IMR-90 (cell line): ENCODE results near the gene ANKRD13B. TPM values are rescaled to one million over a fixed set of nuclear protein-coding genes. Genes with fewer than 3 reads are reported as not detected.

ENCODE experiments used
- ATAC-seq: fragments of 200-7000 bp; cut with Tn5 transposase; 2 replicates; pipeline ENCODE4 v1.9.1; 2020; ENCODE audit warnings: low read depth, mild to moderate bottlenecking, moderate library complexity
- BruUV-seq: library from RNA; stranded (reverse); fragments of 400-500 nt; replicated peaks from 2 replicates; lab custom pipeline; 2021; lab: Mats Ljungman, UMichigan
- CTCF ChIA-PET: fragments of 300-600 bp; formaldehyde crosslinking; extraction: SDS; loops from one replicate; lab custom pipeline; 2021; ENCODE audit warnings: antibody characterized with exemption; lab: Yijun Ruan, JAX
- POLR2A ChIA-PET: fragments of 300-600 bp; sonication (Branson Sonifier 250); formaldehyde crosslinking; loops from one replicate; lab custom pipeline; 2022; ENCODE audit warnings: antibody characterized with exemption; ENCODE audit not compliant: unreplicated experiment; lab: Charles Lee
- DNase-seq: peaks from one replicate; pipeline ENCODE4 v3.0.0; 2013
- H2AFZ ChIP-seq: replicated peaks from 2 replicates; pipeline ENCODE3; 2013; ENCODE audit warnings: low read length, mild to moderate bottlenecking; ENCODE audit not compliant: poor library complexity
- H2AK5ac ChIP-seq: 2 replicates; pipeline ENCODE4 v1.6.1; 2013; ENCODE audit warnings: low read depth, low read length, inconsistent platforms
- H2AK9ac ChIP-seq: replicated peaks from 2 replicates; pipeline ENCODE3; 2013; ENCODE audit warnings: mild to moderate bottlenecking, low read depth, low read length, moderate library complexity; ENCODE audit not compliant: poor library complexity
- H2BK120ac ChIP-seq: 2 replicates; pipeline ENCODE4 v1.6.1; 2013; ENCODE audit warnings: low read depth, low read length, inconsistent platforms
- H2BK15ac ChIP-seq: 3 replicates; pipeline ENCODE4 v1.6.1; 2013; ENCODE audit warnings: low read depth, low read length, inconsistent platforms
- H2BK20ac ChIP-seq: 2 replicates; pipeline ENCODE4 v1.6.1; 2013; ENCODE audit warnings: low read depth, mild to moderate bottlenecking, inconsistent platforms, low read length, moderate library complexity
- H2BK5ac ChIP-seq: 2 replicates; pipeline ENCODE4 v1.6.1; 2013; ENCODE audit warnings: mild to moderate bottlenecking, low read depth, low read length, inconsistent platforms; ENCODE audit not compliant: poor library complexity, severe bottlenecking
- H3K14ac ChIP-seq: replicated peaks from 2 replicates; pipeline ENCODE4 v1.6.1; 2013; ENCODE audit warnings: low read depth, low read length, inconsistent platforms
- H3K18ac ChIP-seq: 2 replicates; pipeline ENCODE4 v1.6.1; 2013; ENCODE audit warnings: low read depth, low read length, control low read depth
- H3K23ac ChIP-seq: 2 replicates; pipeline ENCODE4 v1.6.1; 2013; ENCODE audit warnings: low read depth, low read length, inconsistent platforms
- H3K27ac ChIP-seq: 2 replicates; pipeline ENCODE4 v1.5.1; 2013; ENCODE audit warnings: mild to moderate bottlenecking, control low read depth, low read length; ENCODE audit not compliant: insufficient read depth
- H3K27me3 ChIP-seq: 2 replicates; pipeline ENCODE4 v1.6.1; 2013; ENCODE audit warnings: low read length; ENCODE audit not compliant: control insufficient read depth, insufficient read depth
- H3K36me3 ChIP-seq: 2 replicates; pipeline ENCODE4 v1.6.1; 2013; ENCODE audit warnings: low read length, mixed read lengths; ENCODE audit not compliant: control insufficient read depth, insufficient read depth
- H3K4ac ChIP-seq: 2 replicates; pipeline ENCODE4 v1.6.1; 2013; ENCODE audit warnings: low read depth, low read length, inconsistent platforms
- H3K4me1 ChIP-seq: 2 replicates; pipeline ENCODE4 v1.6.1; 2013; ENCODE audit warnings: low read length, mixed read lengths; ENCODE audit not compliant: control insufficient read depth, insufficient read depth
- H3K4me2 ChIP-seq: 2 replicates; pipeline ENCODE4 v1.6.1; 2013; ENCODE audit warnings: low read depth, mild to moderate bottlenecking, control low read depth, low read length, moderate library complexity
- H3K4me3 ChIP-seq: 2 replicates; pipeline ENCODE4 v1.5.1; 2013; ENCODE audit warnings: low read depth, mild to moderate bottlenecking, control low read depth, low read length, moderate library complexity; ENCODE audit not compliant: insufficient read depth
- H3K56ac ChIP-seq: 2 replicates; pipeline ENCODE4 v1.6.1; 2013; ENCODE audit warnings: low read length, inconsistent platforms; ENCODE audit not compliant: insufficient read depth; ENCODE audit errors: extremely low read depth
- H3K79me1 ChIP-seq, 2 experiments: 2 replicates each; pipeline ENCODE4 v1.6.1; 2013; ENCODE audit warnings: low read length in 2 of 2, inconsistent platforms in 1 of 2, low read depth in 1 of 2
- H3K9ac ChIP-seq: 2 replicates; pipeline ENCODE4 v1.6.1; 2013; ENCODE audit warnings: low read depth, low read length, control low read depth
- H3K9me1 ChIP-seq: 2 replicates; pipeline ENCODE4 v1.6.1; 2013; ENCODE audit warnings: low read length, inconsistent platforms; ENCODE audit not compliant: insufficient read depth
- H3K9me3 ChIP-seq: 2 replicates; pipeline ENCODE4 v1.6.1; 2013; ENCODE audit warnings: low read length; ENCODE audit not compliant: control insufficient read depth, insufficient read depth
- H4K20me1 ChIP-seq: 2 replicates; pipeline ENCODE4 v1.6.1; 2013; ENCODE audit warnings: low read length, inconsistent platforms; ENCODE audit not compliant: insufficient read depth
- H4K5ac ChIP-seq: 2 replicates; pipeline ENCODE4 v1.6.1; 2013; ENCODE audit warnings: mild to moderate bottlenecking, low read depth, low read length, control low read depth
- H4K8ac ChIP-seq, 2 experiments: 2 replicates each; pipeline ENCODE4 v1.6.1; 2013; ENCODE audit warnings: low read depth in 2 of 2, low read length in 2 of 2, control low read depth in 1 of 2, inconsistent platforms in 1 of 2
- H4K91ac ChIP-seq: 2 replicates; pipeline ENCODE4 v1.6.1; 2013; ENCODE audit warnings: low read depth, low read length, inconsistent platforms; ENCODE audit not compliant: insufficient read depth
- MAZ ChIP-seq: IDR thresholded peaks from 2 replicates; pipeline ENCODE4 v1.6.1; 2012; ENCODE audit warnings: low read depth, mild to moderate bottlenecking, low read length, improper control_type of control experiment, moderate library complexity, borderline replicate concordance
- MXI1 ChIP-seq: IDR thresholded peaks from 2 replicates; pipeline ENCODE4 v1.6.1; 2012; ENCODE audit warnings: low read depth, mild to moderate bottlenecking, low read length, moderate library complexity, borderline replicate concordance
- NFE2L2 ChIP-seq: fragments of 150-350 bp; IDR thresholded peaks from 2 replicates; pipeline ENCODE4 v1.6.1; 2016; ENCODE audit warnings: low read depth, mild to moderate bottlenecking, low read length
- POLR2A ChIP-seq: IDR thresholded peaks from 2 replicates; pipeline ENCODE4 v1.6.1; 2012; ENCODE audit warnings: mild to moderate bottlenecking, low read depth, low read length
- RFX5 ChIP-seq: IDR thresholded peaks from 2 replicates; pipeline ENCODE4 v1.8.0; 2012; ENCODE audit warnings: low read depth, mild to moderate bottlenecking, low read length, moderate library complexity
- WGBS, 2 experiments: methylation state at CpG; one replicate each; pipeline versions ENCODE4 v1.1.5 to v1.1.7; 2013; ENCODE audit warnings: missing lambda C conversion rate in 2 of 2; ENCODE audit not compliant: insufficient read length in 1 of 2; ENCODE audit errors: extremely low coverage in 2 of 2; 5-methylcytosine and 5-hydroxymethylcytosine counted together
- dilution Hi-C: fragments of 300-500 bp; cut with HindIII; formaldehyde crosslinking; loops from one replicate; pipeline ENCODE4 v1.14.3; 2018; ENCODE audit warnings: low sequenced_read_pairs; ENCODE audit not compliant: unreplicated experiment
- in situ Hi-C: fragments of 300-500 bp; cut with MboI; formaldehyde crosslinking; loops from 3 replicates; pipeline ENCODE4 v1.14.3; 2019; ENCODE audit warnings: low sequenced_read_pairs, inconsistent platforms, mixed read lengths
- intact Hi-C: fragments of 100-400 bp; cut with micrococcal nuclease; formaldehyde crosslinking; loops from 2 replicates; pipeline ENCODE4 v1.10.0; 2022
- polyA plus RNA-seq, 3 experiments: library from polyadenylated mRNA; depleted of rRNA; stranded (reverse); fragments of >200 nt; gene quantifications; 2 replicates each; pipeline ENCODE4 v1.2.3, GENCODE V29; 2012; ENCODE audit warnings: low replicate concordance in 1 of 3
- total RNA-seq: library from RNA; depleted of rRNA; stranded (reverse); fragments of >200 nt; gene quantifications from 2 replicates; pipeline ENCODE4 v1.2.3, GENCODE V29; 2012
- TF ChIP-seq, protein P1 (sequence below): fragments of 150-350 bp; IDR thresholded peaks from 2 replicates; pipeline ENCODE4 v1.6.1; 2017; ENCODE audit warnings: mild to moderate bottlenecking, antibody characterized with exemption, low read length, low read depth
- TF ChIP-seq, protein P2 (sequence below): fragments of 150-350 bp; IDR thresholded peaks from 2 replicates; pipeline ENCODE4 v1.6.1; 2016; ENCODE audit warnings: low read depth, mild to moderate bottlenecking, low read length, moderate library complexity, borderline replicate concordance

The ANKRD13B gene
- total and polyA plus RNA-seq, 2 of the 4 experiments (the other 2 are of a cell fraction): 0.90 to 4.0 TPM

- H2BK120ac ChIP-seq: no peak overlapping the region
- H3K9me1 ChIP-seq: peaks cover 24% of the 10 kb centered on the region
- intact Hi-C loops: no loop called here
- H3K4me3 ChIP-seq: no peak overlapping the region
- no peak overlapping the region for H3K4me2 ChIP-seq
- ChIA-PET POLR2A (no interaction called here), CTCF (no interaction called here)
- WGBS, 2 experiments: 100% methylated on average over 2 of the region's 13 CpGs; no CpG with 5 or more reads in 1 of the 2 experiments
- H2BK20ac ChIP-seq: no peak overlapping the region
- no peaks in the 10 kb centered on the region for H3K9me3 ChIP-seq
- no peak for TF ChIP-seq MXI1
- TF ChIP-seq, protein P1, sequence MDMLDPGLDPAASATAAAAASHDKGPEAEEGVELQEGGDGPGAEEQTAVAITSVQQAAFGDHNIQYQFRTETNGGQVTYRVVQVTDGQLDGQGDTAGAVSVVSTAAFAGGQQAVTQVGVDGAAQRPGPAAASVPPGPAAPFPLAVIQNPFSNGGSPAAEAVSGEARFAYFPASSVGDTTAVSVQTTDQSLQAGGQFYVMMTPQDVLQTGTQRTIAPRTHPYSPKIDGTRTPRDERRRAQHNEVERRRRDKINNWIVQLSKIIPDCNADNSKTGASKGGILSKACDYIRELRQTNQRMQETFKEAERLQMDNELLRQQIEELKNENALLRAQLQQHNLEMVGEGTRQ: no peak
- no peak for TF ChIP-seq NFE2L2
- TF ChIP-seq, protein P2, sequence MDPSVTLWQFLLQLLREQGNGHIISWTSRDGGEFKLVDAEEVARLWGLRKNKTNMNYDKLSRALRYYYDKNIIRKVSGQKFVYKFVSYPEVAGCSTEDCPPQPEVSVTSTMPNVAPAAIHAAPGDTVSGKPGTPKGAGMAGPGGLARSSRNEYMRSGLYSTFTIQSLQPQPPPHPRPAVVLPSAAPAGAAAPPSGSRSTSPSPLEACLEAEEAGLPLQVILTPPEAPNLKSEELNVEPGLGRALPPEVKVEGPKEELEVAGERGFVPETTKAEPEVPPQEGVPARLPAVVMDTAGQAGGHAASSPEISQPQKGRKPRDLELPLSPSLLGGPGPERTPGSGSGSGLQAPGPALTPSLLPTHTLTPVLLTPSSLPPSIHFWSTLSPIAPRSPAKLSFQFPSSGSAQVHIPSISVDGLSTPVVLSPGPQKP: no peak
- TF ChIP-seq MAZ: no peak
- no peak for TF ChIP-seq POLR2A
- TF ChIP-seq RFX5: no peak
- ATAC-seq (no peak), DNase-seq (no peak)
- peaks cover 17% of the 10 kb centered on the region; the same call in 1 of the 2 replicates for H3K4me1 ChIP-seq
- no peak overlapping the region for H3K14ac ChIP-seq
- H3K23ac ChIP-seq: no peak overlapping the region
- H4K20me1 ChIP-seq: peaks cover 54% of the 10 kb centered on the region
- no TSS peak for BruUV-seq
- H2BK5ac ChIP-seq: no peak overlapping the region
- H3K36me3 ChIP-seq: peaks cover 38% of the 10 kb centered on the region
- no peak overlapping the region for H3K9ac ChIP-seq
- H4K5ac ChIP-seq: no peak overlapping the region
- H3K4ac ChIP-seq: no peak overlapping the region
- no peaks in the 10 kb centered on the region for H3K27me3 ChIP-seq
- H2AK9ac ChIP-seq: no peak overlapping the region
- no peak overlapping the region for H3K27ac ChIP-seq
- dilution Hi-C loops: no loop called here
- in situ Hi-C loops: no loop called here
- H4K91ac ChIP-seq: no peak overlapping the region
- no peak overlapping the region for H2AFZ ChIP-seq
- no peak overlapping the region for H2BK15ac ChIP-seq
- H3K18ac ChIP-seq: no peak overlapping the region
- H4K8ac ChIP-seq: no peak overlapping the region
- peaks cover 38 to 81% of the 10 kb centered on the region in 2 experiments for H3K79me1 ChIP-seq
- H2AK5ac ChIP-seq: no peak overlapping the region
- H3K56ac ChIP-seq: no peak overlapping the region
These were observed 10.2 kb upstream of the ANKRD13B start for GRCh38 chr17:29582772-29583171.
